Activated naive CD4-positive, alpha-beta T cell treated with anti-CD3 and anti-CD28 coated beads, Interleukin-2, amount 50 U/mL, for 72 hours (primary cell): Measurements from ENCODE around the gene ARHGAP28. TPM values are rescaled to one million over a fixed set of nuclear protein-coding genes. Genes with fewer than 3 reads are reported as not detected.

Source experiments
- ATAC-seq, 2 donors: fragments of 150-1000 bp; cut with Tn5 transposase; 2 replicates each; pipeline ENCODE4 v1.10.0; 2021; ENCODE audit warnings: mild to moderate bottlenecking in 2 of 2, moderate library complexity in 2 of 2
- DNase-seq, 2 donors: peaks; one replicate each; pipeline ENCODE4 v3.0.0; 2021 to 2022; ENCODE audit warnings: low spot score in 2 of 2
- H3K27ac Mint-ChIP-seq, 2 donors: one replicate each; pipeline ENCODE4 v1.8.0; 2022; ENCODE audit warnings: mild to moderate bottlenecking in 2 of 2, mixed read lengths in 2 of 2
- H3K36me3 Mint-ChIP-seq, 2 donors: one replicate each; pipeline ENCODE4 v1.8.0; 2022; ENCODE audit warnings: mixed read lengths in 2 of 2
- H3K9me3 Mint-ChIP-seq, 2 donors: one replicate each; pipeline ENCODE4 v1.8.0; 2022; ENCODE audit warnings: mixed read lengths in 2 of 2
- total RNA-seq, 2 donors: library from RNA; stranded (reverse); gene quantifications; one replicate each; pipeline ENCODE4 v1.2.3, GENCODE V29; 2022

ARHGAP28 gene
- total RNA-seq, 2 donors from 2014 or later = not detected

DNA sequence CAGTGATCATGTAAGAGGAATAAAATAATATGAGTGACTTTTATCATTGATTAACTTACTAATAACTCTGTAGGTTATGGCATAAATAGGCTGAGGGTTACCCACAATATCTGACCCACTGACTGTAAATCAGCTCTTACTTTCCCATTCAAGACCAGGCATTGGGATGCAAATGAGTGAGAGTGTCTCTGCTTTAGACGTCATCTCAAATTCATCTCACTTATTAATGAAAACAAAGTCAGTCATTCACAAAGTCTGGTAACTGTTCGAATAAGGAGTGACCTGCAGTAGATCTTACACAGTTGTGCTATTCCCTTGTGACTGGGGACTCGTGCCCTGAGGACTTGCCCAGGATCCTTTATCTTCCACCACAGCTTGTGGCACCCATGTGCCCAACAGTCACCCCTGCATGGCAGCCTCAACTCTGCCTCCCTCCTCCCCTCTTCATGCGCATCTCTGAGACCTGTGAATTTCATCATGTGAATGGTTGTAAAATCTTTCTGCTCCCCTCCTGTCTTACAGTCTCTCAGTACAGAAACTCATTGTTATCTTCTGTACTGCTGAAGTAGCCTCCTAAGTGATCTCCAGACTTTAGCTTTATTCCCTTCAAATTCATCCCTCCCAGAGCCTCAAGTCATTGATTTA is 131.4 kb downstream of the ARHGAP28 start:
- ATAC-seq (no peak), DNase-seq (no peak)
- Mint-ChIP-seq H3K27ac (no peak overlapping the region), H3K36me3 (no peaks in the 10 kb centered on the region), H3K9me3 (peaks cover 0 to 6% of the 10 kb centered on the region in 2 donors)

DNA sequence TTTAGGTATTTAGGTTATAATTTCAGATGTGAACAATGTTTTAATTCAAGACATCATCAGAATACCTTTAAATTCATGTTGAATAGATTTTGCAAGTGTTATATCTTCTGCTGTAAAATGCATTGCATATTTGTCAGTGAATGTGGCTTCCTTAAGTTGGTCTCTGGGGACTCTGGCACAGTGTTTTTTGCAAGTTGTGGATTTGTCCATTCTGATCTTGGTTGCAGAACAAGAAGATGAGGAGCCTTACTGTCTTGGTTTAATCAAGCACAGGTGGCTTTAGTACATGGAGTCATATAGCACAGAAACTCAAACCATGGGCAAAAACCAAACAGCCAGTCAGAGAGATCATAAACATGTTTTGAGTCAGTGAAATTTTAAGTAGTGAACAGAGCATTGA is 135.7 kb downstream of the ARHGAP28 start:
- DNase-seq (no peak), ATAC-seq (no peak)
- Mint-ChIP-seq H3K36me3 (no peaks in the 10 kb centered on the region), H3K9me3 (peaks cover 0 to 12% of the 10 kb centered on the region in 2 donors), H3K27ac (no peak overlapping the region)

DNA sequence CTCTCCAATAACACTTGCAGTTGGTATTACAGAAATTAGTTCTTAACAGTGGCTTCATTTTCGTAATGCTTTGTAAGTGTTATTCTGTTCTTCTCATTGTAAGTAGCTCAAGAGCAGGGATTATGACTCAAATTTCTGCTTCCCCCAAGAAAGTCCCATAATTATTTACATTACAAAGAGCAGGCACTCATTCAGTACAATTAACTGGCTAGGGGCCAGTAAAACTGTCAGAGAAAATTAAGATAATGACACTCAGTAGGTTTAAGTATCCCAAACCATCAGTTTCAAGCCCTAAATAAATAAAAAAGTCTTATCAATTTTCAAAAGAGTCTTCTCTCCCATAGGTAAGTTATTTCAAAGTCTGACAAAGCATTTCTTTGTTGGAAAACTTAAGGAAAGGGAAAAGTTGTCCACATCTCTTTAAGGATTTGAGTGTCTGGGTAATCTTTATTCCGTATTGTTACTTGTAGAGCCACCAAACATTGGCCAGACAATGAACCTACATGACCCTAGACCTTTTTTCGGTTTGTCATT is 137.1 kb downstream of the ARHGAP28 start:
- Mint-ChIP-seq H3K9me3 (peaks cover 0 to 5% of the 10 kb centered on the region in 2 donors), H3K36me3 (no peaks in the 10 kb centered on the region), H3K27ac (no peak overlapping the region)
- no peak for ATAC-seq
- no peak for DNase-seq

DNA sequence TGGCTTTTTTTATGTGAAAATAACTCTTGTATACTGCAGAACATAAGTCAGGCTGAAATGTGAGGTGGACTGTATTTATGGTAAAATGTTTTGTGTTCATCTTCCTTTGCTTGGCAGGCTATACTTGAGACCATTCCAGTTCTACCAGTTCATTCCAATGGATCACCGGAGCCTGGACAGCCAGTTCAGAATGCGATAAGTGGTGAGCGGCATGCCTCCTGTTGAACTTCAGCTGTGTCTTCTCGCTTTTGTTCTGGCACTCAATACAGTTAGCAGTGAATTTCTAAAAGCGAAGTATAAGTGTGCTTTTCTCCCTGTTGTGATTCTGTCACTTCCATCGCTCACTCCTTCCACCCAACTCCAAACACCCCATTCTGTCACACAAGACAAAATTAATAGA is 138.5 kb downstream of the ARHGAP28 start:
- peaks cover 0 to 5% of the 10 kb centered on the region in 2 donors for H3K9me3 Mint-ChIP-seq
- DNase-seq (no peak), ATAC-seq (no peak)
- no peak overlapping the region for H3K27ac Mint-ChIP-seq
- no peaks in the 10 kb centered on the region for H3K36me3 Mint-ChIP-seq

DNA sequence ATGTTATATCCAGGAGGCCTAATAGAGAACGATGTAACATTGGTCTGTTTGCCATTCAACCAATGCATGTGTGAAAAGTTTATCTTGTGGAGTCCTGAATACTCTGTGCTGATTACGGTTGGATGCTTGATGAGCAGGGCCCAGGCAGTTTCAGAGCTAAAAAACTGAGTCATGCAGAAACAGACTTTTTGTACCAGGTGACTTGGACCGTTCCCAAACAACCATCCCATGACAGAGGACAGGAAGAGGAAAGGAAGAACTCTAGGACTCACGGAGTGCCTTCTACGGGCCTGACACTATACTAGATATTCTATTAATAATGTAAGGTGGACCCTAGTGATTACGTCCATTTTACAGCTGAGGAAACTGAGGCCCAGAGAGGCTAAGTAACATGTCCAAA is 142.1 kb downstream of the ARHGAP28 start:
- DNase-seq (no peak), ATAC-seq (no peak)
- Mint-ChIP-seq H3K9me3 (no peaks in the 10 kb centered on the region), H3K27ac (no peak overlapping the region), H3K36me3 (no peaks in the 10 kb centered on the region)

DNA sequence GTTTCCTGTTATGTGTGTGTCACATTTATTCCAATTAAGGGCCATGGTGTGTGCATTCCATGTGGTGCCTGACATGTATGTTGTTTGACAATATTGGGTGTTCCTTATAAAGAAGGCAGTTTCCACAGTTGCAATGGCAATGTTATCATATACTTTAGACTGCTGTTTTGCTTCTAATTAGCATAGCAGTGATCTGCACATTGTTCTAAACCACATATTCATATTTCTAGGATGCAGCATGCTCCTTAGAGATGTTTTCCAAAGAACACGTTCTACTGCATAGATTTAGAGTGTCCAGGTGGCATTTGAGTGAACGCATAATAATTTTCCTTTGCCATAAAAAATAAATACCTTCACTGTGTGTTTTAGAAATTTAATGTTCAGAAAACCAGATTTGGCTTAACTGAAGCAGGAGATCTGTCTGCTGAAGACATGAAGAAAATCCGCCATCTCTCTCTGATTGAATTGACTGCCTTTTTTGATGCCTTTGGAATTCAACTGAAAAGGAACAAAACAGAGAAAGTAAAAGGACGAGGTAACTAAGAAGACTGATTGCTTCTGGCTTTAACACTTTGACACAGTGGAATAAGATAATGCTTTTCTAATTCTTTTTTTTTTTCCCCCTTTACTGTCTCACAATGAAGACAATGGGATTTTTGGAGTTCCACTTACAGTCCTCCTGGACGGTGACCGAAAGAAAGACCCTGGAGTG is 143.7 kb downstream of the ARHGAP28 start:
- no peak for DNase-seq
- no peaks in the 10 kb centered on the region for H3K36me3 Mint-ChIP-seq
- ATAC-seq = no peak
- H3K9me3 Mint-ChIP-seq = peaks cover 4% of the 10 kb centered on the region in 2 donors
- H3K27ac Mint-ChIP-seq = no peak overlapping the region

DNA sequence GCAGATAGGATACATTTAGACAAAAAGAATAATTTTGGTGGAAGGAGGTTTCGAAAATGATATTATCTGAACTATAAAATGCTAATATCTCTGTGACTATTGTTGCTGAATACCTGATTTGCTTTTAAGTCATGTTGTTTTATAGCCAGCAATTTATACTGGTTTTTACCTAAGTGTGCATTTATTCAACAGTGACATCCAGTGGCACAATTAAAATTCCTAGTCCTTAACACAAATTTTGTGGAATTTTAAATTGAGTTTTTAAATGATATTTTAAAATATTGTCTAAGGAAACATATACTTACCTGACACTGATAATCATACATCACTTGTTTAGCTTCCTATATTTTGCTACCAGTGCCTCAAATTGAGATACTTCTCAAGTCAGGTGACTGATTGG is 144.8 kb downstream of the ARHGAP28 start:
- Mint-ChIP-seq H3K27ac (no peak overlapping the region), H3K9me3 (peaks cover 4% of the 10 kb centered on the region in 2 donors)
- no peak for ATAC-seq

DNA sequence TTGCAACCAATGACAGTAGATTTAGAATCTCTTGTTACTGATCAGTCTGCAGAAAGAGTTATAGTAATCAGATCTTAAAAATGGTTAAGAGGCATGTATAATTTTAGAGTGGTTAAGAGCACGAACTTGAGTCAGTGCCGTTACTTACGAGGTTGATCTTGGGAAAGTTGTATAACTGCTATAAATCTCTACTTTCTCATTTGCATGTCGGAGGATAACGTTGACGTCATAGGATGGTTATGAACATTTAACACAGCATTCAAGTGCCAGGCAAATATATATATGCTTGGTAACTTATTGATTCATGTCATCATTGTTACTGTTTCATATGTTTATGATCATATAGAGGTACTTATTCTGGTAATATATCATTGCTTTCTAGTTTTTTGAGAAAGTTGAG is 146.2 kb downstream of the ARHGAP28 start:
- H3K9me3 Mint-ChIP-seq = peaks cover 4 to 10% of the 10 kb centered on the region in 2 donors
- H3K36me3 Mint-ChIP-seq = no peaks in the 10 kb centered on the region
- H3K27ac Mint-ChIP-seq = no peak overlapping the region
- ATAC-seq (no peak), DNase-seq (no peak)

More for the DNA sequence above, 144.8 kb downstream of the ARHGAP28 start:
- DNase-seq = no peak
- H3K36me3 Mint-ChIP-seq = no peaks in the 10 kb centered on the region

DNA sequence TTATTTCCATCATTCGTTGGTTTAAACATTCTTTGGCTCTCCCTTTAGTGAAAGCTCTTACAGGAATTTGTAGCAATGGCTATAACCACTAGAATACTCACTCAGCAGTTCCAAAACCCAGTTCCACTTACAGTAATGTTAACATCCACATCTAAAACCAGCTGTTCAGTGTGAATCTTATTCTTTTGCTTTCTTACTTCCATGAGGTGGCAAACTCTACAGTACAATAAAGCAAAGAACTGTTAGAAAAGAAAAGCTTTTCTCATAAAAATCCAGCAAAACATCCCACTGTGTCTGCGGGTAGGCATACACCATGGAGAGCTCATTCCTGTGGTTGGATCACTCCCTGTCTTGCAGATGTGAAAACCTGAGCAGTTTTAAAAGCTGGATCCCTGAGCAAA is 147.1 kb downstream of the ARHGAP28 start:
- no peaks in the 10 kb centered on the region for H3K36me3 Mint-ChIP-seq
- DNase-seq (no peak), ATAC-seq (no peak)
- H3K9me3 Mint-ChIP-seq = peaks cover 4 to 11% of the 10 kb centered on the region in 2 donors
- H3K27ac Mint-ChIP-seq = no peak overlapping the region

DNA sequence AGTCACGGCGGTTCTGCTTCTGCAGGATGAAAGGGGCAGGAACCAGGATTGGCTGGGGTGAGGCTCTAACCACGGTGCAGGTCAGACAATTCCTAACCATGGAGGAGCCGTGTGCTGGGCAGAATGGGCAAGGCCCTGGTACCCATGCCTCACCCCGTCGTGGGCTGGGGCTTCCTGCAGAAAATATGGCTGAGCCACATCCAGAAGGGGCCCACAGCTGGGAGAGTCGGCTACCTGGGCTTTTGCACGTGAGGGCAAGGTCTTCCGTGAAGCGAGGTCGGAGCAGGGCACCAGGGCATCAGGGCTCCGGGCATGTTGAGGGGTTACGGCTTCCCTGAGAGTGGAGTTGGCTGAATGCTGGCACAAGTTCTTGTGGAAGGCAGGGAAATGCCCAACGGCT is 147.8 kb downstream of the ARHGAP28 start:
- DNase-seq = no peak
- Mint-ChIP-seq H3K27ac (no peak overlapping the region), H3K36me3 (no peaks in the 10 kb centered on the region), H3K9me3 (peaks cover 4 to 11% of the 10 kb centered on the region in 2 donors)
- ATAC-seq = no peak

DNA sequence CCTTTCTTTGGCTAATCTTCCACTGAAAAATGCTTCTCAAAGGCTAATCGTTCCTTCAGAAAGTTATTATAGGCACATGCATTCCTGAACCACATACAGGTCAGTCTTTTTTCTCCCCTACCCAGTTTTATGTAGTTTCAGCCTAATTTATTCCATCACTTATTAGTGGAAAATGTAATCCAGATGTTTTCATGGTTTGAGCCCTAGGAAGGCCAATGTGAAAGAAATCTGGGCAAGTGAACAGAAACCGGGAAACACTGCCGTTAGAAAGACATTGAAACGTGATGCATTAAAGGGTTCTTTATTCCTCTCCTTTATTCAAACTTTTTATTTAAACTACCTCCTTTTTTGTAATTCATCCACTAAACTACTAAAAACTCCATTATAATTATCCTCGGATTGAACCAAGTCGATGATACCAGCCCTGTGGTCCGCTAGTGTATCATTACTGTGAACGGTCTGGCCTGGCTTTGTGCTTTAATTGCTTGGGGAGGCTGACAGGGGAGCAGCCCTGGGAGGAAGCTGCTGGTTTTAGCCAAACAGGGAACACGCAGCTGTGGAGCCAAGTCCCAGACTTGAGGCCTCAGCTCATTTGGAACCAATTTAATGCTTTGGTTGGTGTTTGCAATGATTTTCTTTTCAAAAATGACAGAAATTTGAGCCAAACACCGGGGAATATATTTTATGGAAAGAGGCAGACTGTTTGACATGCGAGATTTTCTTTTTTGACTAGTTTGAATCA is 149.2 kb downstream of the ARHGAP28 start:
- Mint-ChIP-seq H3K36me3 (no peaks in the 10 kb centered on the region), H3K9me3 (peaks cover 8 to 11% of the 10 kb centered on the region in 2 donors), H3K27ac (no peak overlapping the region)
- ATAC-seq (no peak), DNase-seq (no peak)

DNA sequence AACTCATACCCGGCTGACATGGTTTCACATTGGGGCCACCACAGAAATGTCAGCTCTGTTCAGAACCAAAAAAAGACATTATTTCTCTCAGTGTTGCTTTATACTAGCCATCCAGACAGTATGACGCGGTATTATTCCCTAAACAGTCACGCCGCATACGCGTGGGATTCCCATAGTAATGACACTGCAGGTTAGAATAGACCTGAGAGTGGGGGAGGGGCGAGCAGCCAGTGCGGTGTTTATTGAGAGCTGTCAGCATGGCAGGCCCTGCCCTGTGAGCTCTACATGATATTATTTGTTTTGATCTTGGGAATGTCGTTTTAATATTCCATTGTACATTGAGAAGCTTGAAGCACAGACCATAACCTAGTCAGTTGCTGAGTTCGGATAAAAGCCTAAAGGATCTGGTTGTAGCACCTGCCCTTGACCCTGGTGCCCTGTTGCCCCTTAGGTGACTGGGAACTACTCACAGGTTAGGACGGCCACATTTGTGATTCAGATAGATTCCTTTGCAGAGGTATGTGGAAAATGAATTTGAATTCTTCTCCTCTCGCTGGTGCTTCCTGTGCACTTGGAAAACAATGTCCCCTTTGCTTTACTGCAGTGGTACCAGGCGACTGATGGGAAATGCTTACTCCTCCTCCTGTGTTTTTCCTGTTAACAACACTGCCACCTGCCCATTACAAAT is 150.1 kb downstream of the ARHGAP28 start:
- ATAC-seq = no peak
- DNase-seq = no peak
- Mint-ChIP-seq H3K27ac (no peak overlapping the region), H3K9me3 (peaks cover 8 to 11% of the 10 kb centered on the region in 2 donors), H3K36me3 (no peaks in the 10 kb centered on the region)

DNA sequence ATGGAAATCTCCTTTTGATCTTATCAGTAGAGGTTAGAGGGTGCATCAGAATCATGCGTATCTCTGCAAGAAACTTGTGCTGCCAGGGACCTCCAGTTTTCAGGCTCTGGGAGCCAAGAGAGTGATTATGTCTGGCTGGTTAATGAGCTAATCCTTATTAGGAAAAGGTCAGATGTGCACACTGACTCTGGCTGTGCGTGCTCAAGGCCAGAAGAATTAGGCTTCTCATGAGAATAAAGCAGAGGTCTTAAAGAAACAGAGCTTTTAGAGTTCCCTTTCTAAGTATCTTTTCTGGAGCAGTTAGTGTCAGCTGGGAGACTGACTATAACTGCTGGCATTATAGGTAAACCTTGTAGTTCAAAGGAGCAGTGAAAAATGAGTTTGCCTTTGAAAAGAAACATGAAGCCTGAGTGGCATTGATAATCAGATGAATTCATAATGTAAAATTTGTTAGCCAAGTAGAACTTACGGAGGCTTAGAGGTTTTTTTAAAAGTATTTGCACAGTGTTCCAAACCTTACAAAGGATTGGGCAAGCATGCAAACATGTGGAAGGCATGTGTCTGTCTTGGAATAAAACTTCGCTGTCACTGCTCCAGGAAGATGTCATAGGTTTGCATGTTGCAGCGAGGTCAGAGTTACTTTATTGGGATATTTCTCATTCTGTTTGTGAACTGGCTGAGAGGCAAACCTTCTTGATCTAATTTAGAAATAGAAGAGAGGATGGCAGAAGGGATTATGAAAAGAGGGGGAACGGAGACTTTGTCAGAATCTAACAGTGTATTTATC is 151.7 kb downstream of the ARHGAP28 start:
- DNase-seq = no peak
- H3K36me3 Mint-ChIP-seq = no peaks in the 10 kb centered on the region
- peaks cover 8 to 11% of the 10 kb centered on the region in 2 donors for H3K9me3 Mint-ChIP-seq
- no peak overlapping the region for H3K27ac Mint-ChIP-seq
- ATAC-seq = no peak

DNA sequence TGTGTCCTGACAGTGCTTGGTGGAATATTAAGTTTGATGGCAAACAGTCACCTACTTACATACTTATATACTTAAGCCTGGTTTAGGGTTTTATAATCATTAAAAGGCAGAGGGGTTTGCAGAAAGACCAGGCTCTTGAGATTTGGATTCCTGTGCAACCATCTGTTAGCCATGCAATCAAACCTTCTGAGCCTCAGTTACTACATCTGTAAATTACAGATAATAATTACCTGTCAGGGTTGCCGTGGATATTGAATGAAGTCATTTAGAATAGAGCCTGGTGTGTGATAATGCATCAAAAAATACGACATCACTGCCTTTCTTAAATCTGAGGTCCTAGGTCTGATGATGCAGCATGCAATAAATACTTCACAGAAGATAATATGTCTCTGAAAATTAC is 152.9 kb downstream of the ARHGAP28 start:
- no peak overlapping the region for H3K27ac Mint-ChIP-seq
- peaks cover 7 to 8% of the 10 kb centered on the region in 2 donors for H3K9me3 Mint-ChIP-seq
- no peak for ATAC-seq
- no peaks in the 10 kb centered on the region for H3K36me3 Mint-ChIP-seq
- no peak for DNase-seq

DNA sequence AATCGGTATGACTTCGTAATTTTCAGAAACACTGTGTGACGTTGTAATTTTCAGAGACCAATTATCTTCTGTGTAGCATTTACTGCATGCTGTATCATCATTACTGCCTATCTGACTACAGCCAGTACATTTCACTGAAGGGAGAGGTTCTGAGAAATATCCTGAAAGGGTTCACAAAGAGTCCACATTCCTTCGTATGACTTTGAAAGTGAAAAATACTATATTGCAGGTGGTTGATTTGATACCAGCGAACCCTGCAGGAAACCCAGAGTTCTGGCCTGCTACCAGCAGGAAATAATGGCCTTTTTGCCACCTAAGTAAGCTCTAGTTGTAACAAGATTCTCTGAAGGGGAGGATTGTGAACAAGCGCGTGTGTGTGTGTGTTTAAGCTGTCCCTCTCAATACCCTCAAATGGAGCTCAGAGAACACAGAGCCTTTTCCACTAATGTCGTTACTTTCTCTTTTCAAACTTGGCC is 155.5 kb downstream of the ARHGAP28 start:
- H3K36me3 Mint-ChIP-seq = no peaks in the 10 kb centered on the region
- H3K9me3 Mint-ChIP-seq = peaks cover 4 to 7% of the 10 kb centered on the region in 2 donors
- DNase-seq (no peak), ATAC-seq (no peak)
- H3K27ac Mint-ChIP-seq = no peak overlapping the region
